HepG2 (cell line): Measurements from ENCODE around the gene CCDC142. TPM values are rescaled to one million over a fixed set of nuclear protein-coding genes. Genes with fewer than 3 reads are reported as not detected.

ENCODE experiments used
- CREM ChIP-seq, 2 experiments: sonication (generic) in 1 of 2; formaldehyde crosslinking in 1 of 2; IDR thresholded peaks; 2 replicates each; pipeline versions ENCODE4 v1.4.0 to v1.6.1; 2016 to 2020; ENCODE audit warnings: antibody characterized with exemption in 1 of 2, mild to moderate bottlenecking in 1 of 2, missing genetic modification reagents in 1 of 2
- JUND ChIP-seq: sonication (generic); formaldehyde crosslinking; IDR thresholded peaks from 2 replicates; pipeline ENCODE4 v1.8.0; 2022; ENCODE audit warnings: mild to moderate bottlenecking, missing genetic modification reagents
- RBFOX2 ChIP-seq: fragments of 200-400 bp; formaldehyde crosslinking; IDR thresholded peaks from 2 replicates; pipeline ENCODE4 v1.6.1; 2017; ENCODE audit warnings: low read depth, mild to moderate bottlenecking, low read length
- TBL1XR1 ChIP-seq: fragments of 150-350 bp; IDR thresholded peaks from 2 replicates; pipeline ENCODE4 v1.6.1; 2014; ENCODE audit warnings: borderline replicate concordance, low read length; ENCODE audit not compliant: partially characterized antibody
- ZBTB38 ChIP-seq: sonication (generic); formaldehyde crosslinking; IDR thresholded peaks from 2 replicates; pipeline ENCODE4 v1.5.1; 2020; ENCODE audit warnings: mild to moderate bottlenecking, missing genetic modification reagents
- ZNF543 ChIP-seq: sonication (generic); formaldehyde crosslinking; IDR thresholded peaks from 2 replicates; pipeline ENCODE4 v1.4.0; 2020; ENCODE audit warnings: mild to moderate bottlenecking, missing genetic modification reagents
- ZNF558 ChIP-seq: sonication (generic); formaldehyde crosslinking; IDR thresholded peaks from 2 replicates; pipeline ENCODE4 v1.9.0; 2022; ENCODE audit warnings: mild to moderate bottlenecking, missing genetic modification reagents, borderline replicate concordance
- ZNF678 ChIP-seq: sonication (generic); formaldehyde crosslinking; IDR thresholded peaks from 2 replicates; pipeline ENCODE4 v1.4.0; 2020; ENCODE audit warnings: mild to moderate bottlenecking, missing genetic modification reagents
- ZNF7 ChIP-seq: IDR thresholded peaks from 2 replicates; pipeline ENCODE4 v1.6.1; 2016; ENCODE audit warnings: missing biosample characterization, missing genetic modification reagents
- ZNF709 ChIP-seq: sonication (generic); formaldehyde crosslinking; IDR thresholded peaks from 2 replicates; pipeline ENCODE4 v1.5.0; 2020; ENCODE audit warnings: mild to moderate bottlenecking, missing genetic modification reagents
- polyA plus RNA-seq, 8 experiments: library from polyadenylated mRNA; depleted of rRNA in 3 of 8; stranded (reverse) in 7 of 8; unstranded in 1 of 8; fragments of >200 nt; fragmentation: Illumina TruSeq in 4 of 8; extraction: Trizol in 4 of 8; gene quantifications; 2 replicates each; pipeline versions ENCODE4 v1.2.1 to v1.2.3, GENCODE V29; 2011 to 2016; ENCODE audit warnings: low read depth in 4 of 8, missing spikeins in 1 of 8, mixed read lengths in 1 of 8; ENCODE audit not compliant: insufficient read depth in 1 of 8
- total RNA-seq, 5 experiments: library from RNA; depleted of rRNA; stranded (reverse); fragments of >200 nt; fragmentation: Illumina TruSeq; extraction: Trizol; gene quantifications; 2 replicates each; pipeline ENCODE4 v1.2.3, GENCODE V29; 2016; ENCODE audit warnings: low read depth in 1 of 5
- TF ChIP-seq, protein P1 (sequence below): sonication (generic); formaldehyde crosslinking; IDR thresholded peaks from 2 replicates; pipeline ENCODE4 v1.5.0; 2020; ENCODE audit warnings: missing genetic modification reagents
- TF ChIP-seq, protein P2 (sequence below): IDR thresholded peaks from 2 replicates; pipeline ENCODE4 v1.4.0; 2020; ENCODE audit warnings: mild to moderate bottlenecking, missing genetic modification reagents
- TF ChIP-seq, protein P3 (sequence below): IDR thresholded peaks from 2 replicates; pipeline ENCODE4 v1.6.1; 2016; ENCODE audit warnings: missing compliant biosample characterization, missing genetic modification reagents, borderline replicate concordance
- TF ChIP-seq, protein P4 (sequence below): sonication (generic); formaldehyde crosslinking; IDR thresholded peaks from 2 replicates; pipeline ENCODE4 v1.5.1; 2020; ENCODE audit warnings: missing genetic modification reagents, mild to moderate bottlenecking, borderline replicate concordance
- TF ChIP-seq, protein P5 (sequence below): sonication (generic); formaldehyde crosslinking; IDR thresholded peaks from 2 replicates; pipeline ENCODE4 v1.9.0; 2021; ENCODE audit warnings: missing genetic modification reagents, borderline replicate concordance

The CCDC142 gene
- total and polyA plus RNA-seq, 2 of the 13 experiments (the other 11 are each of a cell fraction or from before 2014, with no cell fraction given): 14.7 to 30.4 TPM

DNA sequence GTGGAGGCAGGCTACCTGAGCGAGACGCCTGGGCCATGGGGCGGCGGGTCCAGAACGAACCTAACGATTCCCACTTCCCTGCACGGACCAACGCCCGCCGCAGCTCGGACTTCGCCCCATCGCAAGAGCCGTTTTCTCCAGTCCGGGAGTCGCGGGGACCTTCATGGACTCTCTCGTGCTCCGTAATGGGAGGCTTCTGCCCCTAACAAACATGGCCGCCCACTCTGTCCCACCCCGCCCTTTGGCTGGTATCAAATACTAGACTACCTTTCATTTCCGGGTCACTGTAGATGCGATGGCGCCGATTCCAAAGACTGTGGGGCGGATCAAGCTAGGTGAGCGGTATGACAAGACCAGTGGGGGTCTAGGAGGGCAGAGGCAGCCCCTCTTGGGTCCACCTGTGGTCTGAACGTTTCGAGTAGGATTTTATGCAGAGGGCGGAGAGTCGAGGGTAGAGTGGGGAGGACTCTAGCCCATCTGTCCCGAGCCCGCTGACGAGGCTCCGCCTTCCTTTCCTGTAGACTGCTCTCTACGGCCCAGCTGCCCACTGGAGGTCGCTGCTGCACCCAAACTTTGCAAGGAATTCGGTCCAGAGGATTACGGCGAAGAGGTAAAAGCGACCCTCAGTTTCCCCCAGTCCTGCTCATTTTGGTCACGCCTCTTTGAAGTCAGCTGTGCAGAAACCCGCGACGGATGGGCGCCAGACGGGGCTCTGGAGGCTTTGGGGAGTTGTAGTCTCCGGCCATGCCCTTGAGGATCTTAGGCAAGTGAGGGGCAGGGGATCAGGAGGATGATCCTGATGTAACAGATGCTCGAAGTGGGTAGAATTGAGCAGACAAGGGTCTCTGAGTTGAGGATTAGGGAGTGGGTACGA, at the start of gene CCDC142, which contains the start of gene TTC31 (continued):
- TF ChIP-seq TBL1XR1 (peak; percentile 28), ZNF709 (CRISPR knock-in tag) (peak; percentile 68; the same call in 1 of the 2 replicates), CREM (IDR thresholded peaks at IDR 0.05) (peak; percentile 98), CREM (CRISPR knock-in tag; IDR thresholded peaks at IDR 0.05) (no peak), ZNF678 (CRISPR knock-in tag) (no peak; the same call in 1 of the 2 replicates), ZBTB38 (CRISPR knock-in tag) (no peak; the same call in 1 of the 2 replicates), ZNF7 (no peak), RBFOX2 (no peak), ZNF543 (CRISPR knock-in tag) (0 out of 2 replicates have a peak, but pooled peaks have one; percentile 85), ZNF558 (CRISPR knock-in tag) (peak; percentile 28; the same call in 1 of the 2 replicates), JUND (no peak)
- TF ChIP-seq, protein P1, sequence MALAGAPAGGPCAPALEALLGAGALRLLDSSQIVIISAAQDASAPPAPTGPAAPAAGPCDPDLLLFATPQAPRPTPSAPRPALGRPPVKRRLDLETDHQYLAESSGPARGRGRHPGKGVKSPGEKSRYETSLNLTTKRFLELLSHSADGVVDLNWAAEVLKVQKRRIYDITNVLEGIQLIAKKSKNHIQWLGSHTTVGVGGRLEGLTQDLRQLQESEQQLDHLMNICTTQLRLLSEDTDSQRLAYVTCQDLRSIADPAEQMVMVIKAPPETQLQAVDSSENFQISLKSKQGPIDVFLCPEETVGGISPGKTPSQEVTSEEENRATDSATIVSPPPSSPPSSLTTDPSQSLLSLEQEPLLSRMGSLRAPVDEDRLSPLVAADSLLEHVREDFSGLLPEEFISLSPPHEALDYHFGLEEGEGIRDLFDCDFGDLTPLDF (CRISPR knock-in tag): peak; percentile 87
- TF ChIP-seq, protein P2, sequence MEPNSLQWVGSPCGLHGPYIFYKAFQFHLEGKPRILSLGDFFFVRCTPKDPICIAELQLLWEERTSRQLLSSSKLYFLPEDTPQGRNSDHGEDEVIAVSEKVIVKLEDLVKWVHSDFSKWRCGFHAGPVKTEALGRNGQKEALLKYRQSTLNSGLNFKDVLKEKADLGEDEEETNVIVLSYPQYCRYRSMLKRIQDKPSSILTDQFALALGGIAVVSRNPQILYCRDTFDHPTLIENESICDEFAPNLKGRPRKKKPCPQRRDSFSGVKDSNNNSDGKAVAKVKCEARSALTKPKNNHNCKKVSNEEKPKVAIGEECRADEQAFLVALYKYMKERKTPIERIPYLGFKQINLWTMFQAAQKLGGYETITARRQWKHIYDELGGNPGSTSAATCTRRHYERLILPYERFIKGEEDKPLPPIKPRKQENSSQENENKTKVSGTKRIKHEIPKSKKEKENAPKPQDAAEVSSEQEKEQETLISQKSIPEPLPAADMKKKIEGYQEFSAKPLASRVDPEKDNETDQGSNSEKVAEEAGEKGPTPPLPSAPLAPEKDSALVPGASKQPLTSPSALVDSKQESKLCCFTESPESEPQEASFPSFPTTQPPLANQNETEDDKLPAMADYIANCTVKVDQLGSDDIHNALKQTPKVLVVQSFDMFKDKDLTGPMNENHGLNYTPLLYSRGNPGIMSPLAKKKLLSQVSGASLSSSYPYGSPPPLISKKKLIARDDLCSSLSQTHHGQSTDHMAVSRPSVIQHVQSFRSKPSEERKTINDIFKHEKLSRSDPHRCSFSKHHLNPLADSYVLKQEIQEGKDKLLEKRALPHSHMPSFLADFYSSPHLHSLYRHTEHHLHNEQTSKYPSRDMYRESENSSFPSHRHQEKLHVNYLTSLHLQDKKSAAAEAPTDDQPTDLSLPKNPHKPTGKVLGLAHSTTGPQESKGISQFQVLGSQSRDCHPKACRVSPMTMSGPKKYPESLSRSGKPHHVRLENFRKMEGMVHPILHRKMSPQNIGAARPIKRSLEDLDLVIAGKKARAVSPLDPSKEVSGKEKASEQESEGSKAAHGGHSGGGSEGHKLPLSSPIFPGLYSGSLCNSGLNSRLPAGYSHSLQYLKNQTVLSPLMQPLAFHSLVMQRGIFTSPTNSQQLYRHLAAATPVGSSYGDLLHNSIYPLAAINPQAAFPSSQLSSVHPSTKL (CRISPR knock-in tag): peak; percentile 69
- TF ChIP-seq, protein P3, sequence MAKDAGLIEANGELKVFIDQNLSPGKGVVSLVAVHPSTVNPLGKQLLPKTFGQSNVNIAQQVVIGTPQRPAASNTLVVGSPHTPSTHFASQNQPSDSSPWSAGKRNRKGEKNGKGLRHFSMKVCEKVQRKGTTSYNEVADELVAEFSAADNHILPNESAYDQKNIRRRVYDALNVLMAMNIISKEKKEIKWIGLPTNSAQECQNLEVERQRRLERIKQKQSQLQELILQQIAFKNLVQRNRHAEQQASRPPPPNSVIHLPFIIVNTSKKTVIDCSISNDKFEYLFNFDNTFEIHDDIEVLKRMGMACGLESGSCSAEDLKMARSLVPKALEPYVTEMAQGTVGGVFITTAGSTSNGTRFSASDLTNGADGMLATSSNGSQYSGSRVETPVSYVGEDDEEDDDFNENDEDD (CRISPR knock-in tag): peak; percentile 78
- TF ChIP-seq, protein P4, sequence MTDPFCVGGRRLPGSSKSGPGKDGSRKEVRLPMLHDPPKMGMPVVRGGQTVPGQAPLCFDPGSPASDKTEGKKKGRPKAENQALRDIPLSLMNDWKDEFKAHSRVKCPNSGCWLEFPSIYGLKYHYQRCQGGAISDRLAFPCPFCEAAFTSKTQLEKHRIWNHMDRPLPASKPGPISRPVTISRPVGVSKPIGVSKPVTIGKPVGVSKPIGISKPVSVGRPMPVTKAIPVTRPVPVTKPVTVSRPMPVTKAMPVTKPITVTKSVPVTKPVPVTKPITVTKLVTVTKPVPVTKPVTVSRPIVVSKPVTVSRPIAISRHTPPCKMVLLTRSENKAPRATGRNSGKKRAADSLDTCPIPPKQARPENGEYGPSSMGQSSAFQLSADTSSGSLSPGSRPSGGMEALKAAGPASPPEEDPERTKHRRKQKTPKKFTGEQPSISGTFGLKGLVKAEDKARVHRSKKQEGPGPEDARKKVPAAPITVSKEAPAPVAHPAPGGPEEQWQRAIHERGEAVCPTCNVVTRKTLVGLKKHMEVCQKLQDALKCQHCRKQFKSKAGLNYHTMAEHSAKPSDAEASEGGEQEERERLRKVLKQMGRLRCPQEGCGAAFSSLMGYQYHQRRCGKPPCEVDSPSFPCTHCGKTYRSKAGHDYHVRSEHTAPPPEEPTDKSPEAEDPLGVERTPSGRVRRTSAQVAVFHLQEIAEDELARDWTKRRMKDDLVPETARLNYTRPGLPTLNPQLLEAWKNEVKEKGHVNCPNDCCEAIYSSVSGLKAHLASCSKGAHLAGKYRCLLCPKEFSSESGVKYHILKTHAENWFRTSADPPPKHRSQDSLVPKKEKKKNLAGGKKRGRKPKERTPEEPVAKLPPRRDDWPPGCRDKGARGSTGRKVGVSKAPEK: no peak
- TF ChIP-seq, protein P5, sequence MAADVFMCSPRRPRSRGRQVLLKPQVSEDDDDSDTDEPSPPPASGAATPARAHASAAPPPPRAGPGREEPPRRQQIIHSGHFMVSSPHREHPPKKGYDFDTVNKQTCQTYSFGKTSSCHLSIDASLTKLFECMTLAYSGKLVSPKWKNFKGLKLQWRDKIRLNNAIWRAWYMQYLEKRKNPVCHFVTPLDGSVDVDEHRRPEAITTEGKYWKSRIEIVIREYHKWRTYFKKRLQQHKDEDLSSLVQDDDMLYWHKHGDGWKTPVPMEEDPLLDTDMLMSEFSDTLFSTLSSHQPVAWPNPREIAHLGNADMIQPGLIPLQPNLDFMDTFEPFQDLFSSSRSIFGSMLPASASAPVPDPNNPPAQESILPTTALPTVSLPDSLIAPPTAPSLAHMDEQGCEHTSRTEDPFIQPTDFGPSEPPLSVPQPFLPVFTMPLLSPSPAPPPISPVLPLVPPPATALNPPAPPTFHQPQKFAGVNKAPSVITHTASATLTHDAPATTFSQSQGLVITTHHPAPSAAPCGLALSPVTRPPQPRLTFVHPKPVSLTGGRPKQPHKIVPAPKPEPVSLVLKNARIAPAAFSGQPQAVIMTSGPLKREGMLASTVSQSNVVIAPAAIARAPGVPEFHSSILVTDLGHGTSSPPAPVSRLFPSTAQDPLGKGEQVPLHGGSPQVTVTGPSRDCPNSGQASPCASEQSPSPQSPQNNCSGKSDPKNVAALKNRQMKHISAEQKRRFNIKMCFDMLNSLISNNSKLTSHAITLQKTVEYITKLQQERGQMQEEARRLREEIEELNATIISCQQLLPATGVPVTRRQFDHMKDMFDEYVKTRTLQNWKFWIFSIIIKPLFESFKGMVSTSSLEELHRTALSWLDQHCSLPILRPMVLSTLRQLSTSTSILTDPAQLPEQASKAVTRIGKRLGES (CRISPR knock-in tag): no peak
